Right renal pelvis (tissue), 4 donors: ENCODE data around the gene FGFR4. TPM values are rescaled to one million over a fixed set of nuclear protein-coding genes. Genes with fewer than 3 reads are reported as not detected.

Experiments used
- DNase-seq, 4 donors: peaks; one replicate each; pipeline ENCODE4 v3.0.0-alpha.2; 2013; ENCODE audit warnings: low read depth in 4 of 4, low spot score in 3 of 4, missing footprints in 1 of 4
- polyA plus RNA-seq, 4 donors: library from polyadenylated mRNA; unstranded; fragments of 120-200 nt; gene quantifications; one replicate each; pipeline ENCODE4 v1.2.1, GENCODE V29; 2013; ENCODE audit not compliant: insufficient read length in 4 of 4

Gene FGFR4
- polyA plus RNA-seq, 4 donors = 61.5 to 93.3 (median 63.3) TPM

GRCh38 chr5:177098470-177099141, 11.9 kb downstream of the FGFR4 start:
- no peak for DNase-seq

GRCh38 chr5:177099422-177100093, 12.8 kb downstream of the FGFR4 start:
- no peak for DNase-seq

GRCh38 chr5:177100714-177101121, 14.0 kb downstream of the FGFR4 start:
- DNase-seq = no peak

GRCh38 chr5:177103523-177104253, 17.0 kb downstream of the FGFR4 start:
- no peak for DNase-seq

GRCh38 chr5:177105691-177106476, 19.2 kb downstream of the FGFR4 start:
- DNase-seq = no peak

- DNase-seq = no peak
Observed at GRCh38 chr5:177107159-177107558, 20.4 kb downstream of the FGFR4 start.

GRCh38 chr5:177109810-177110209, 23.1 kb downstream of the FGFR4 start:
- no peak for DNase-seq

GRCh38 chr5:177111720-177112394, 25.1 kb downstream of the FGFR4 start:
- DNase-seq = no peak

GRCh38 chr5:177112589-177113220, 26.0 kb downstream of the FGFR4 start:
- DNase-seq = no peak

- DNase-seq = peak in 2 of 4 donors; percentile 55 to 71
Observed at GRCh38 chr5:177113566-177114424, 27.1 kb downstream of the FGFR4 start.

GRCh38 chr5:177116631-177117373, 30.1 kb downstream of the FGFR4 start:
- peak in 3 of 4 donors; percentile 65 to 77 (median 73) for DNase-seq

GRCh38 chr5:177117441-177118045, 30.8 kb downstream of the FGFR4 start:
- no peak for DNase-seq

GRCh38 chr5:177122566-177122965, 35.9 kb downstream of the FGFR4 start:
- DNase-seq = no peak

- DNase-seq = no peak
Observed at GRCh38 chr5:177123789-177124485, 37.2 kb downstream of the FGFR4 start.

GRCh38 chr5:177124486-177124991, 37.8 kb downstream of the FGFR4 start:
- no peak for DNase-seq

GRCh38 chr5:177126771-177127170, 40.1 kb downstream of the FGFR4 start:
- no peak for DNase-seq

- no peak for DNase-seq
Observed at GRCh38 chr5:177128551-177128981, 41.9 kb downstream of the FGFR4 start.
